CD1c-positive myeloid dendritic cell (primary cell): ENCODE results near the gene MYL12B.
A peak's percentile ranks its signal among the peaks of the same experiment; 100 is the strongest.
"Not testable (repeated sequence)": the region's sequence is repeated elsewhere in the genome, so short reads cannot be mapped to it uniquely, and the experiment has no call there.

Experiments
- DNase-seq: peaks from one replicate; pipeline ENCODE4 v3.0.0-alpha.2; 2016; ENCODE audit errors: extremely low spot score

MYL12B gene

DNA sequence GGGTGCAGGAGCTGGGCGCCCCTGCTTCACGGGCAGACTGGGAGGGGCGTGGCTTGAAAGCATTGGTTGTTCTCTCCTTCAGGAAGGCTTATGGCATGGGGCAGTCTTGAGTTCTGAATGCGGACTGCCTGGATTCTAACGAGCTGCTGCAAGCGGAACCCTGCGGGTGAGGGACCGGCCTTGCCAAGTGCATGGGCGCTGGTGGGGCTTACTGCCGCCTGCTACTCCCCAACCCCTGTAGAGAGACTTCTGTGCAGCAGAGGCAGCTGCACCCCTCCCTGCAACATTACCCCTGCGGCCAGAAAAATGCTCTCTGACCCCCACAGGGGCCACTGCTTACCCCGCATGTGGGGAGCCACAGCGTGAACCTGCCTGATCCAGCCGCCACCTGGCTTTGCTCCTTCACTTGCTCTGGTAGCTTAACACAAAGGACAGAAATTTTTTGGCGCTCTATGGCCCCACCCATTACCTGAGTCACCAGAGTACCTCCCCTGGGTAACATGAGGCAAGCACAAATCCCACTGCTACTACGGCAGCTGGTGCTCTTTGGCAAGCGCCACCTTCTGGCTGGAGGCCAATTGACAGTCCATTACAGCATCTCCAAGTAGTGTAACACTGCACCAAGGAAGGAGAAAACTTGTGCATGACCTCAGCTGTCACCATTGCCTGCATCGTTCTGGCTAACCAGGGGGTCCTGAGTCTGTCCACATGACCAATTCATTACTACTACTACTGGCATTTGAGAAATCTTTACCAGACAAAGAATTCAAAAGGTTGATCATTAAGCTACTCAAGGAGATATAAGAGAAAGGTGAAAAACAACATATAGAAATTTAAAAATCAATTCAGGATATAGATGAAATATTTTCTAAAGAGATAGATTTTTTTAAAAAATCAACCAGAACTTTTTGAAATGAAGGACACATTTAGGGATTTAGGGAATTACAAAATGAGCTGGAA lies 35.4 kb downstream of the MYL12B start:
- peak; percentile 92 for DNase-seq

DNA sequence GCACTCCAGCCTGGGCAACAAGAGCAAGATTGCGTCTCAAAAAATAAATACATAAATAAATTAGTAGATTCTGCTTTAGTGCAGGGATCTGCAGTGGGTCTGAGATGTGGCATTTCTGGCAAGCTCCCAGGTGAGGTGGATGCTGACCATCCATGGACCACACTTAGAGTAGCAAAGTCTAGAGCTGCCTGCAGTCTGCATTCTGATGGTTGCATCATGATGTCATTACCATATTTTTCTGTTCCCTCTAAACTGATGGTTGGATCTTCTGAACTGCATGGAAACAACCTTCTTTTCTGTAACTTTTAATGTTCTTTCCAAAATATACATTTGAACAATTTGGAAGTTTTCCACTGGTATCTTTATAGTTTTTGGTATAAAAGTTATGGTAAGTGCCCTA lies 42.9 kb downstream of the MYL12B start:
- DNase-seq, result no peak

DNA sequence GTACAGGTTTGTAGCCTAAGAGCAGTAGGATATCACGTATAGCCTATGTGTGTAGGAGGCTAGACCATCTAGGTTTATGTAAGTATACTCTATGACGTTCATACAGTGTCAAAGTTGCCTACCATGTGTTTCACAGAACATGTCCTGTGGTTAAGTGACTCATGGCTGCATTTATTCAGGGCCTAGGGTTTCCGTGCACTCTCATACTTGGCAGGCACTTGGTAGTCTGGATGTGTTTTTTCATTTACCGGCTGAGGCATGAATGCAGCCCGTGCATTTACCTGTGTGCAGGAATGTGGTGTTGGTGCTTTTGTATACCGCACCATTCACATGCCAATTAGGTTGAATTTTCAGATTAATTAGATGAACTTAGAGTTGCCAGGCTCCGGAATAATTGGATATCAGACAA lies 43.4 kb downstream of the MYL12B start:
- peak; percentile 29 for DNase-seq

GRCh38 chr18:3305933-3306332 lies 44.0 kb downstream of the MYL12B start:
- DNase-seq, result no peak

GRCh38 chr18:3306391-3306790 lies 44.5 kb downstream of the MYL12B start:
- DNase-seq, result no peak

DNA sequence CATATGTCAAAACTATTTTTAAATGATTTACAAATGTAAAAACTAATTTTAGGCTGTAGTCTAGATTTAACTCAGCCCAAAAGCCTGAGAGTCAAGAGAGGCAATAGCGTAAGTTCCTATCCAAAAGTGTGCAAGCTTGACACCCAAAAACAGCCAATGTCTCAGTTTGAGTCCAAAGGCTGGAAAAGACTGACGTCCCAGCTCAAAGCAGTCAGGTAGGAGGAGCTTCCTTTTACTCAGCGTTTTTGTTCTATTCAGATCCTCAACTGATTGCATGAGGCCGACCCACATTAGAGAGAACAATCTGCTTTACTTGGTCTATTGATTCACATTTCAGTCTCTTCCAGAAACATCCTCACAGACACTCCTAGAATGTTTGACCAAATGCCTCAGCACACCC lies 51.8 kb downstream of the MYL12B start:
- no peak for DNase-seq

- not testable (repeated sequence) for DNase-seq
Observed at GRCh38 chr18:3315344-3315743, 53.4 kb downstream of the MYL12B start.

DNA sequence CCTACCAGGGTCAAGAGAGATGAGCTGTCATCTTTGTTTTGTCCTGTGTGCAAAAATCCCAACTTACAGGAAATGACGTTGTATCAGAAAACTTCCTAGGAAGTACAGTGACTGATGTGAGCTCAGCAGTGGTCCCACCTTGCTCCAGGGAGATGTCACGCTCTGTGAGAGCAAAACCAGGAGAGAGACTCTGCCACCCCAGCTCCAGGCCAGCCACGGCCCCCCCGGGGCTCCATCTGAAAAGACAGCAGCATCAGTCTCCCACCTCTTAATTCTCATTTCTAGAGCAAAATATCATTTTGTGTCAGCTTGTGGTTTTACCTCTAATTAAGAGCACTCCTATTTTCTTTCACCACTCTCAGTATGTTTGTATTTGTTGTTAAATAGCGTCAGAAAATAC lies 57.5 kb downstream of the MYL12B start:
- DNase-seq, result no peak

DNA sequence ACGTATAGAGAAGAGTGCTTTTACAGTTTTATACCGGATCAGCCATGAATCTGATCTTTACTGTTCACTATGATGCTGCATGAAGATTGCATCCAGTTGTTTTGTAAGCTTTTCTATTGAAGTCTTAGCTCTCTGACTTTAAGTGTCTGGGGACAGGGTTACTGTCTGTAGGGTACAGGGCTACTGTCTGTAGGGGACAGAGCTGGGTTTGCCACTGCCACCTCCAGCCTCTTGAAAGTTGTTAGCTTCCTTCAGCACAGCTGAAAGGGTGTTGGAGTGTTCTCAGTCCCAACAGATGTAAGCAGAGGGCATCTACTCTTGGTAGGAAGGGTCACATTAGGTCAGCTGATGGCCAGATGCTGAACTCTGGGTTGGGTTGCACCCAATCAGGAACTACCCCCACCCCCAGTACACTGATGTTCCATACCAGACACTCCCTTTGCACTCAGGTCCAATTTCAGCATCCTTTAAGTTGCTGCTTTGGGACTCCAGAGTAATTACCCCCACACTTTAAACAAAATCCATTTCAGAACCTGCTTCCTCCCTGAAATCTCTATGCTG lies 58.0 kb downstream of the MYL12B start:
- no peak for DNase-seq

DNA sequence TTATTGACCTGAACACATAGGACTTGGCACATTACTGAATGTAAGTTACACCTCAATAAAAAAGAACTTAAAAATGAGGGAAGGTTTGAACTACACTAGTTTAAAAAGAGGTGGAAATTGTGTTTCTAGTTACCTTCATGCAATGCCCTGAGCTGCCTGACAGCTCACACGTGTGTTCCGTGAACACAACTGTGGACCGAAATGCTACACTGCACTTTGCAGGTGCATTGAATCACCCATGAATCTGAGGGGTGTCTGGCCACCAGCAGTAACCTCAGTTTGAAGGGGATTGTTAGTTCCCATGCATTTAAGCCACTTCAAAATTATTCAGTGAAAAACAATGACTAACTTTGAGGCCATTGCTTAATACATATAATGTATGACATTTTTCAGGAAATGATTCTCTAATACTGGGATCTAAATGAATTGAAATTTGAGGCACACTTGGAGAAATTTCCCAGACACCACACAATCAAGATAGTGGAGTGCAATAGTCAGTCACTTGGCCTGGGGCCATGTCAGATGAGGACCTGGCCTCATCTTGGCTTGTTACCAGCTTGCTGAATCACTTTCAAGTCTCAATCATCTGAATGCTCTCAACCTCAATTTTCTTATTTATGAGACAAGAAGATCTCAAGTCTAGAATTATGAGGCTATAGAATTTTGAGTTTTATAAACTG lies 59.3 kb downstream of the MYL12B start:
- no peak for DNase-seq

GRCh38 chr18:3323900-3324299 lies 62.0 kb downstream of the MYL12B start:
- DNase-seq, result peak; percentile 28
